BJ (cell line): ENCODE results near the gene EEA1. TPM values are rescaled to one million over a fixed set of nuclear protein-coding genes. Genes with fewer than 3 reads are reported as not detected.

Source experiments
- CTCF ChIA-PET: fragments of 350-600 bp; formaldehyde crosslinking; extraction: SDS; loops from one replicate; lab custom pipeline; 2021; ENCODE audit warnings: antibody characterized with exemption, inconsistent platforms; lab: Yijun Ruan, JAX
- POLR2A ChIA-PET: fragments of 300-600 bp; sonication (Branson Sonifier 250); formaldehyde crosslinking; extraction: SDS; loops from one replicate; lab custom pipeline; 2021; ENCODE audit warnings: antibody characterized with exemption; lab: Charles Lee
- DNase-seq: peaks from one replicate; pipeline ENCODE4 v3.0.0-alpha.2; 2011; ENCODE audit warnings: low read depth
- H3K27me3 ChIP-seq: 2 replicates; pipeline ENCODE4 v1.6.0; 2011; ENCODE audit warnings: low read length; ENCODE audit not compliant: control insufficient read depth, insufficient read depth
- H3K36me3 ChIP-seq: 2 replicates; pipeline ENCODE4 v1.5.1; 2011; ENCODE audit warnings: low read length; ENCODE audit not compliant: control insufficient read depth, insufficient read depth
- H3K4me3 ChIP-seq: 2 replicates; pipeline ENCODE4 v1.5.1; 2011; ENCODE audit warnings: low read depth, mild to moderate bottlenecking, control low read depth, low read length
- polyA plus RNA-seq: library from polyadenylated mRNA; depleted of rRNA; stranded (reverse); fragments of >200 nt; gene quantifications from 2 replicates; pipeline ENCODE4 v1.2.3, GENCODE V29; 2011
- TF ChIP-seq, protein P1 (sequence below): IDR thresholded peaks from 2 replicates; pipeline ENCODE4 v1.5.1; 2011; ENCODE audit warnings: low read depth, mild to moderate bottlenecking, control low read depth, inconsistent platforms, low read length, moderate library complexity; ENCODE audit not compliant: insufficient read depth

EEA1 gene
- polyA plus RNA-seq, 1 experiment, result 4.9 TPM

DNA sequence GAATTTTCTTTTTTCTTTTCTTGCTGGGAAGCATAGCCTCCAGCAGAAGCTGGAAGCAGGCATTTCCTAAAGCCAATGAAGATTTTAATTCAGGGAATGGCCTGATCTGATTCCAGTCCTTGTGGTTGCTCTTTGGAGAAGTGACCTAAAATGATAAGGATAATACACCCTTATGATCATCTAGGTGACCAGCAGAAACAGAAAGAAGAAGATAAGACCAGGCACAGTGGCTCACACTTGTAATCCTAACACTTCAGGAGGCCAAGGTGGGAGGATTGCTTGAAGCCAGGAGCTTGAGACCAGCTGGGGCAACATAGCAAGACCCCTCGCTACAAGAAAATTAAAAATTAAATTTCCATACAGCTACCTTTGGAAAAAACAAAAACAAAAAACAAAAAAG, 51.2 kb downstream of the EEA1 start:
- no peaks in the 10 kb centered on the region; the same call in 1 of the 2 replicates for H3K36me3 ChIP-seq
- DNase-seq, result no peak
- TF ChIP-seq, protein P1, sequence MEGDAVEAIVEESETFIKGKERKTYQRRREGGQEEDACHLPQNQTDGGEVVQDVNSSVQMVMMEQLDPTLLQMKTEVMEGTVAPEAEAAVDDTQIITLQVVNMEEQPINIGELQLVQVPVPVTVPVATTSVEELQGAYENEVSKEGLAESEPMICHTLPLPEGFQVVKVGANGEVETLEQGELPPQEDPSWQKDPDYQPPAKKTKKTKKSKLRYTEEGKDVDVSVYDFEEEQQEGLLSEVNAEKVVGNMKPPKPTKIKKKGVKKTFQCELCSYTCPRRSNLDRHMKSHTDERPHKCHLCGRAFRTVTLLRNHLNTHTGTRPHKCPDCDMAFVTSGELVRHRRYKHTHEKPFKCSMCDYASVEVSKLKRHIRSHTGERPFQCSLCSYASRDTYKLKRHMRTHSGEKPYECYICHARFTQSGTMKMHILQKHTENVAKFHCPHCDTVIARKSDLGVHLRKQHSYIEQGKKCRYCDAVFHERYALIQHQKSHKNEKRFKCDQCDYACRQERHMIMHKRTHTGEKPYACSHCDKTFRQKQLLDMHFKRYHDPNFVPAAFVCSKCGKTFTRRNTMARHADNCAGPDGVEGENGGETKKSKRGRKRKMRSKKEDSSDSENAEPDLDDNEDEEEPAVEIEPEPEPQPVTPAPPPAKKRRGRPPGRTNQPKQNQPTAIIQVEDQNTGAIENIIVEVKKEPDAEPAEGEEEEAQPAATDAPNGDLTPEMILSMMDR, result no peak
- ChIA-PET CTCF (interaction anchor here (0.9 kb wide), 1 partner anchor 21 kb away, joined by 3 read pairs; no protein-coding TSS in a partner anchor), POLR2A (no interaction called here)
- no peak overlapping the region for H3K4me3 ChIP-seq
- H3K27me3 ChIP-seq, result no peaks in the 10 kb centered on the region

DNA sequence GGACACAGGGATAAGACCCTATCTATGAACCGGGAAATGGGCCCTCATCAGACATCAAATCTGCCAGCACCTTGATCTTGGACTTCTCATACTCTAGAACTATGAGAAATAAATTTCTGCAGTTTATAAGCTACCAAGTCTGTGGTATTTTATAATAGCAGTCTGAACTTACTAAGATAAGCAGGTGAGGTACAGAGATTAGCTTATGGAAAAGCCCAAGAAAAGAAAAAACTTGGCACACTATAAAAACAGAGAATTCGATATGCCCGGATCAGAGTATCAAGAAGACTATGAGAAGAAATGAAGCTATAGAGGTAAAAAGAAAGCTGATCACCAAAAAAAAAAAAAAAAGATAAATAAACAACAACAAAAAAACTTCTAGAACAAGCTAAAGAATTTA, 52.6 kb downstream of the EEA1 start:
- no peak for DNase-seq
- H3K4me3 ChIP-seq, result no peak overlapping the region
- ChIA-PET CTCF (no interaction called here), POLR2A (interaction anchor here (0.6 kb wide), 1 partner anchor 107 kb away, joined by 12 read pairs; no protein-coding TSS in a partner anchor)
- H3K36me3 ChIP-seq, result no peaks in the 10 kb centered on the region; the same call in 1 of the 2 replicates
- no peaks in the 10 kb centered on the region for H3K27me3 ChIP-seq
- TF ChIP-seq, protein P1, result no peak

DNA sequence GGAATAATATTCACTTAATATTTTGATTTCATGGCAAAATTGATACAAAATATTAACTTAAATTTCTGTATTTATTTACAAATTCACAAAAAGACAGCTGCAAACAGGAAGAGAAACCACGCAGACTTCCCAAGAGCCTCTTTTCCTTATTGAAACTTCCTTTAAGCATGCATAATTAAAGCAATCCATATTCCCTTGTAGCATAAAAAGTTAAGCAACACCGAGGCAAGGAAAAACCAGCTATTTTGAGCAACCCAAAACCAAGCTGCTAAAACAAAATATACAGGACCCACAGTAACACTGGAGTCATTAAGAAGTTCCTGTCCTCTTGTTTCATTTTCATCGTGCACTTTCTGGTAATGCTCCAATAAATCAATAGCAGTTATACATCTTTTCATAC, 58.0 kb downstream of the EEA1 start:
- ChIA-PET CTCF (no interaction called here), POLR2A (no interaction called here)
- TF ChIP-seq, protein P1, result no peak
- no peaks in the 10 kb centered on the region for H3K27me3 ChIP-seq
- no peak for DNase-seq
- H3K36me3 ChIP-seq, result no peaks in the 10 kb centered on the region
- no peak overlapping the region for H3K4me3 ChIP-seq

DNA sequence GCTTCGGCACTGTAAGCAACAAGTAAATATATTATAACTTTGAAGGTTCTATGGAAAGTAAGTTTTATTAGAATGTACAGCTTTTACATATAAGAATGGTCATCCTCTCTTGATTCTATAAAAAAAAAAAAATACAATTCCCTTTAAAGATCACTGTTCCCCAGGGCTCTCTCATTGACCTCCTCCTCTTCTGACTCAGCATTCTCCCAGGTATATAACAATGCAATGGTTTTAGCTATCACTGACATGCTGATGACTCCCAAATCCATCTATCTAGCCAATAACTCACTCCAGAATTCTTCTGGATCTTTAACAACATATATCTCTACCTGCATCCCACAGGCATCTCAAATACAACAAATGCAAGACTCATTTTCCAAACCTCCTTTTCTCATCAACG, 62.7 kb downstream of the EEA1 start:
- Histone ChIP-seq H3K4me3 (no peak overlapping the region), H3K27me3 (no peaks in the 10 kb centered on the region), H3K36me3 (peaks cover 2% of the 10 kb centered on the region)
- DNase-seq, result no peak
- CTCF ChIA-PET, result interaction anchor here (1.0 kb wide), 1 partner anchor 12 kb away, joined by 3 read pairs; no protein-coding TSS in a partner anchor
- TF ChIP-seq, protein P1, result no peak
- POLR2A ChIA-PET, result no interaction called here

DNA sequence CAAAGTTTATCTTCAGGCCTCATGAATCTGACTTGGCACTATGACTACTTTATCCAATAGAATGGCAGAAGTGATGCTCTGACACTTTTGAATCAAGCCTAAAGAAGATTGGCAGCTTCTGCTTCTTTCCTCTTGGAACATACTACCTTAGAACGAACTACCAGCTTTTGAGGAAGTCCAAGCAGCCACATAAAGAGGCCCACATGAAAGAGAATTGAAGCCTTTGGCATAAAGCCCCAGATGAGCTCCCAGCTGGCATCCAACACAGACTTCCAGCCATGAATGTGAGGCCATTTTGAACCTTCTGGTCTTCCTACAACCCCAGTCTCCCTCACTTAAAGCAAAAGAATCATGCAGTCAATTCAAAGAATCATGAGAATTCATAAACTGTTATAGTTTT, 65.8 kb downstream of the EEA1 start:
- Histone ChIP-seq H3K4me3 (no peak overlapping the region), H3K36me3 (peaks cover 2% of the 10 kb centered on the region), H3K27me3 (no peaks in the 10 kb centered on the region)
- POLR2A ChIA-PET, result no interaction called here
- TF ChIP-seq, protein P1, result no peak
- no peak for DNase-seq
- CTCF ChIA-PET, result no interaction called here
